Fibroblast of pulmonary artery (primary cell): ENCODE measurements around the gene MID2.
"Not testable (repeated sequence)": the region's sequence is repeated elsewhere in the genome, so short reads cannot be mapped to it uniquely, and the experiment has no call there.

ENCODE experiments used
- DNase-seq: peaks from one replicate; pipeline ENCODE4 v3.0.0-alpha.2; 2010; ENCODE audit warnings: low read depth
- H3K4me3 ChIP-seq: replicated peaks from 2 replicates; pipeline ENCODE4 v1.5.1; 2011; ENCODE audit warnings: low read depth, mild to moderate bottlenecking, control low read depth, low read length, moderate library complexity
- TF ChIP-seq, protein P1 (sequence below): IDR thresholded peaks from 2 replicates; pipeline ENCODE4 v1.5.1; 2011; ENCODE audit warnings: mild to moderate bottlenecking, control low read depth, low read length, inconsistent platforms; ENCODE audit errors: missing control alignments

MID2 gene

DNA sequence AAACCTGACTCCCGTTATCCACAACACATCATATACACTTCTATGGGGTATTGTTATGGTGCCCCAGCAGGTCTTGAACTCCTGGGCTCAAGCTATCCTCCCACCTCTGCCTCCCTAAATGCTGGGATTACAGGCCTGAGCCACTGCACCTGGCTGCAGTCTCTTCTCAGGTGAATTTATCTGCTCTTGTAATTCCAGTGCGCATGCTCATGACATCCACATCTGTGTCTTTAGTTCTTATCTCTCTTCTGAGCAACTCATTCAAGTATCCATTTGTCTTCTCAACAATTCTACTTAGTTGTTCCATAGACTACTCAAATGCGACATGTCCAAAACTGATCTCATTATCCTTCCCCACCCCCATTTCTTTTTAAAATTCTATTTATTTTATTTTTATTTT, 20.5 kb upstream of the MID2 start:
- no peak overlapping the region for H3K4me3 ChIP-seq
- TF ChIP-seq, protein P1, sequence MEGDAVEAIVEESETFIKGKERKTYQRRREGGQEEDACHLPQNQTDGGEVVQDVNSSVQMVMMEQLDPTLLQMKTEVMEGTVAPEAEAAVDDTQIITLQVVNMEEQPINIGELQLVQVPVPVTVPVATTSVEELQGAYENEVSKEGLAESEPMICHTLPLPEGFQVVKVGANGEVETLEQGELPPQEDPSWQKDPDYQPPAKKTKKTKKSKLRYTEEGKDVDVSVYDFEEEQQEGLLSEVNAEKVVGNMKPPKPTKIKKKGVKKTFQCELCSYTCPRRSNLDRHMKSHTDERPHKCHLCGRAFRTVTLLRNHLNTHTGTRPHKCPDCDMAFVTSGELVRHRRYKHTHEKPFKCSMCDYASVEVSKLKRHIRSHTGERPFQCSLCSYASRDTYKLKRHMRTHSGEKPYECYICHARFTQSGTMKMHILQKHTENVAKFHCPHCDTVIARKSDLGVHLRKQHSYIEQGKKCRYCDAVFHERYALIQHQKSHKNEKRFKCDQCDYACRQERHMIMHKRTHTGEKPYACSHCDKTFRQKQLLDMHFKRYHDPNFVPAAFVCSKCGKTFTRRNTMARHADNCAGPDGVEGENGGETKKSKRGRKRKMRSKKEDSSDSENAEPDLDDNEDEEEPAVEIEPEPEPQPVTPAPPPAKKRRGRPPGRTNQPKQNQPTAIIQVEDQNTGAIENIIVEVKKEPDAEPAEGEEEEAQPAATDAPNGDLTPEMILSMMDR, result no peak
- DNase-seq, result no peak

DNA sequence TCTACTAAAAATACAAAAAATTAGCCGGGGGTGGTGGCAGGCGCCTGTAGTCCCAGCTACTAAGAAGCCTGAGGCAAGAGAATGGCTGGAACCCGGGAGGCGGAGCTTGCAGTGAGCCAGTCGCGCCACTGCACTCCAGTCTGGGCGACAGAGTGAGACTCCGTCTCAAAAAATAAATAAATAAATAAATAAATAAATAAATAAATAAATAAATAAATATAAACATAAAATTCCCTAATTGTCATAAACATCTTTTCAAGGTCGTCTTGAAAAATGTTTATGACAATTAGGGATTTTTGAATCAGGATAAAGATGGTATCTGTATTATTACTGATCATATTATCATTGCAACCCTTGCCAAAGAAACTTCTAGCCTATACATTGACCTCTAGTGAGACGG, 15.6 kb upstream of the MID2 start:
- not testable (repeated sequence) for H3K4me3 ChIP-seq, DNase-seq

DNA sequence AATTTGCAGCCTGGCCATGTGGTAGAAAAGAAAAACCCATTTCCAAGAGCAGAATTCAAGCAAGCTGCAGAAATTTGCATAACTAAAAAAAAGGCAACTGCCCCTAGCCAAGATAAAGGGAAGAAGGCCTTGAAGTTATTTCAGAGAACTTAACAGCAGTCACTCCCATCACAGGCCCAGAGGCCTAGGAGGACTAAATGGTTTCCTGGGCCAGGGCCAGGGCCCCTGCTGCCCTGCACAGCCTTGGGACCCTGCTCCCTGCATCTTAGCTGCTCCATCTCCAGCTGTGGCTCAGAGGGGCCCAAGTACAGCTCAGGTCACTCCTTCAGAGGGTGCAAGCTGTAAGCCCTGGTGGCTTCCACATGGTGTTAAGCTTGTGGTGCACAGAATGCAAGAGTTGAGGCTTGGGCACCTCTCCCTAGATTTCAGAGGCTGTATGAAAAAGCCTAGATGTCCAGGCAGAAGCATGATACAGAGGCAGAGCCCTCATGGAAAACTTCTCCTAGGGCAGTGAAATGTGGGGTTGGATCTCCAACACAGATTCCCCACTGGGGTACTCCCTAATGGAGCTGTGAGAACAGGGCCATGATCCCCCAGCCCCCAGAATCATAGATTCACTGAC, 6.7 kb upstream of the MID2 start:
- H3K4me3 ChIP-seq, result no peak overlapping the region
- TF ChIP-seq, protein P1, result no peak
- DNase-seq, result no peak

DNA sequence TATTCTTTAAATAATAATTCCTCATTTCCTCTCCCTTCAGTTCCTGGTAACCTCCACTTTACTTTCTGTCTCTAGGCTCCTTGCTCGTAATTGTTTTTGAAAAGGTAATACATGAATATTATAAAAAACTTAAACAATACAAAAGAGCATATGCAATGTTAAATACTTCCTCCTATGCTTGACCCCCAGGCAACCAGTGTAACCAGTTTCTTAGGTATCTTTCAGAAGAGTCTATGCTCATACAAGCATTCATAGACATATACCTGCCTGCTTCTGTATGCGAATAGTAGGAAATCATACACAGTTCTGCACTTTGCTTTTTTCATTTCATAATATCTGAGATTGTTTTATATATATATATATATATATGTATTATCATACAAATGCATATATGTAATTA, 2.6 kb upstream of the MID2 start:
- no peak overlapping the region for H3K4me3 ChIP-seq
- no peak for DNase-seq
- TF ChIP-seq, protein P1, result no peak

DNA sequence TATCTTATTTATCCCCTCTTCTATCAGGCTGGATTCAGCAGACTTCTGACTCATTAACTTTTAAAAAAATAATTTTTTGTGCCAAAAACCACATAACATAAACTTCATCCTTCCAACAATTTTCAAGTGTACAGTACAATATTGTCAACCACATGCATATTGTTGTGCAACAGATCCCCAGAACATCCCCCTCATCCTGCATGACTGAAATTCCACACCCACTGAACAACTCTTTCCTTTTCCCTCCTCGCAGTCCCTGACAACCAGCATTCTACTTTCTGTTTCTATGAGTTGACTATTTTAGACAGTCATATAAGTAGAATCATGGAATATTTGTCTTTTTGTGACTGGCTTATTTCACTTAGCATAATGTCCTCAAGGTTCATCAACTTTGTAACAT, 2.2 kb upstream of the MID2 start:
- TF ChIP-seq, protein P1, result no peak
- DNase-seq, result peak; percentile 89
- H3K4me3 ChIP-seq, result peak overlapping the region; percentile 14

DNA sequence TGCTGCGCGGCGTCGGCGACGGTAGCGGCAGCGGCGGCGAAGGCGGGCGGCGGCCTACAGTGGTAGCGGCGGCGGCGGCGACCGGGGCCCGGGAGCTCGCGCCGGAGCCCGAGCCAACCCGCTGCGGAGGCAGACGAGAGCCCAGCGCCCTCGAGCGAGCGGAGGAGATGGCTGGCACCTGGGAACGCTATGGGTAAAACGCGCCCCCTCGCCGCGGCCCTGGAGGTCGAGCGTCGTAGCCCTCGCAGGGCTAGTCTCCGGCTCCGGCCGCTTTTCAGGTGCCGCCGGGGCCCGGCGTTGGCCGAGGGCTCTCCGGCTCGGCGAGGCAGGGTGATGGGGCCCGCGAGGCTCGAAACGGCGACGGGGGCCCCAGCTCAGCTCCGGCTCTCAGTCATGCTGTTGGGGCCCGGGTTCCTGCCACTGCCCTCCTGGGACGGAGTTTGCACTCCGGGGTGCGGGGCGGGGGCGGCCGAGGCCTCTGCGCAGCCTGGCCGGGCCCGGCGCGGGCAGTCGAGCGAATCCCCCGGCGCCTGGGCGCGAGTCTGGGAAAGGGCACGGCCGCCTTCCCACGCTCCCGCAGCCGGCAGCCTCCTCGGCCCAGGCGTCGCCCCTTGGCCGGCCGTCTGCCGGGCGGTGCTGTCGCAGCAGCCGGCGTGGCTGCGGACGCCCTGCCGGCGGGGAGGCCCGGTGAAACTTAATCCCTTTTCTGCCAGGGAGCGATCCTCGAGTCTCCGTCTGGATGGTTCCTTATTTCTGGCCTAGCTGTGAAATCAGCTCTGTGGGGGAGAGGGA, 768 bp downstream of the MID2 start:
- DNase-seq, result peak; percentile 66
- H3K4me3 ChIP-seq, result peak overlapping the region; percentile 51
- TF ChIP-seq, protein P1, result no peak

DNA sequence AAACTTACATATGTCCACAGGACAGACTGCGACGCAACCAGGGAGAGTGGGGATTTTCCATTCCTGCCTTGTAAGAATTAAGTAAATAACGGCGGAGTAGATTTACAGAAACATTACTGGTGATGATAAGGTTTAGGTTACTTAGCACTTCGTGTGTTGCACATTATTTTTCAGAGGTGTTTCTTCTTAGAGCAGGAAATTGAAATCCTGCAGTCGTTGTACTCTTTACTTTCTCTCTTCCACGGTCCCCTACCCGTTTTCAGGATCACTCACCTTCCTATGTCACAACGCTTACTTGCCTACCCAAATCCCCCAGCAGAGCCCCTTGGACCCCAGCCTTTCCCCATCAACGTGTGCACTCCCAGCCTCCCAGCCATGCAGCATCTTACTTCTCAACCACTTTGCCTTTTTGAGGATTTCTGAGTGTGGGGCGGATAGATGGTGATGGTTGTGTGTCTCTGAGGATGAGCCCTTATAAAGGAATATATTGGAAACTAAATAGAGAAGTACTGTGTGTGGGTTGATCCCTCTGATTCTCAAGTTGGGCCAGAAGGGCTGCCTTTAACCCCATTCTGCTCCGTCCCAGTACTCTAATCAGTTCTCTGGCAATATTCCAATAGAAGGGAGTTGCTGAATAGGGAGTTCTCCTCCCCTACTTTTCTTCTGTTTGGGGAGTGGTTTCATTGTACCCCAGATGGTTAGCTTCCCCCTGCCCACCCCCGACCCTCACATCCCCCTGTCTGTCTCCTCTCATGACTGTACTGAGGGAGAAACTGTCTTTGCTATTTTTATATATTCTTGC, 1.6 kb downstream of the MID2 start:
- DNase-seq, result peak; percentile 21

More for the DNA sequence above, 1.6 kb downstream of the MID2 start:
- peak overlapping the region; percentile 50 for H3K4me3 ChIP-seq
- TF ChIP-seq, protein P1, result no peak
